SIG-M5 (cell line): ENCODE data around the gene UPP2.

Experiments
- DNase-seq: peaks from one replicate; lab custom pipeline; 2025; lab: John Stamatoyannopoulos, UW

The UPP2 gene

GRCh38 chr2:158104903-158105302 is 3.2 kb downstream of the UPP2 start:
- DNase-seq = no peak

DNA sequence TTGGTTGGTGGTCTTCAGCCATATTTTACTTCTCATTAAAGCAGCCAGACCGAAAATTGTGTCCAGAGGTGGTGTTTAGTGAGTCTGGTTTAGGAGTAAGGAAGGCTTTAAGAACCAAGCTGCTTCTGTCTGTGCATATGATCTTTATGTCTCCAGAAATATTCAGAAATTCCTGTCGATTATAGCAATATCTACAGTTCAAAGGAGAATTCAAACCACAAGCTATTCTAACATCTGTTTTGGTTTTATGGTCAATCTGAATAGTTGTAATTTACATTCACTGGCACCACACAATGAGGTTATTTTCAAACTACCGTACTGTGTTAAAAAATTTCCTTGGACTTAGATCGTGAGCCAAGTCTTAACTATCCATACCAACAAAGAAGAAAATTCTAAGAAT is 11.3 kb downstream of the UPP2 start:
- DNase-seq = no peak

GRCh38 chr2:158113741-158114295 is 12.1 kb downstream of the UPP2 start:
- no peak for DNase-seq

DNA sequence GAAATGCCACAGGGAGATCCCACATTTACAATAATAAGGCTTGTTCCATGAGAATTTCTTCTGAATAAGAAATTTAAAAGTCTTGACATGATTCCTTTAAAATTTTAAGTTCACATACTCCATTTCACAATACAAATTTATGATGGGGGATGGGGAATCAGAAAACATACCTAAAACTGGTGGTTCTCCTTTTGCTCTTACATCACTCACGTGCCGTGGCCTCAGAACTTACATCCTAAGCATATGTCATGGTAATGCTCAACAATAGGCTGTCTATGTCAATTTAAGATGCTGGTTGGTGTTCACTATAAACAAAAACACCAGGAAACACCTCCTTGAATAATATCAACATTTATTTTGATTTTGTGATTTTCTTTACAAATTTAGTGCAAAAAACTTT is 12.8 kb downstream of the UPP2 start:
- DNase-seq = no peak

GRCh38 chr2:158115202-158115767 is 13.6 kb downstream of the UPP2 start:
- no peak for DNase-seq

DNA sequence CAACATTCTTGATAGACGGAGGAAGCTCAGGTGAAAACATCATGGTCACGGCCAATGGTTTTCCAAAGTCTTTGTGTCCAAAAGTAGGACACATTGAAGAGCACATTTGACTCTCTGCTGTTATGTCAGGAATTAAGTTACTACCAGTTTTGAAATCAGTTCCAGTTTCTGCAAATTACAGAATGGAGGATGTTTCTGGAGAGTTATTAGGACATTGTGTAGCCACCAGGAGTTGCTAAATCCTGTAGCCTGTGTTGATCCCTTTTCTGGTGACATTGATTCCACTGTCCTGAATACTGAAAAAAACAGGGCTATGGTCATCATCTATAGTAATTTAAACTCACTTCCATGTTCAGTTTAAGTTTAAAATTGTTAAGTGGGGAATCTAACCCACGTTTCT is 15.3 kb downstream of the UPP2 start:
- DNase-seq = no peak

- DNase-seq = no peak
Observed at GRCh38 chr2:158120102-158120501, 18.4 kb downstream of the UPP2 start.

DNA sequence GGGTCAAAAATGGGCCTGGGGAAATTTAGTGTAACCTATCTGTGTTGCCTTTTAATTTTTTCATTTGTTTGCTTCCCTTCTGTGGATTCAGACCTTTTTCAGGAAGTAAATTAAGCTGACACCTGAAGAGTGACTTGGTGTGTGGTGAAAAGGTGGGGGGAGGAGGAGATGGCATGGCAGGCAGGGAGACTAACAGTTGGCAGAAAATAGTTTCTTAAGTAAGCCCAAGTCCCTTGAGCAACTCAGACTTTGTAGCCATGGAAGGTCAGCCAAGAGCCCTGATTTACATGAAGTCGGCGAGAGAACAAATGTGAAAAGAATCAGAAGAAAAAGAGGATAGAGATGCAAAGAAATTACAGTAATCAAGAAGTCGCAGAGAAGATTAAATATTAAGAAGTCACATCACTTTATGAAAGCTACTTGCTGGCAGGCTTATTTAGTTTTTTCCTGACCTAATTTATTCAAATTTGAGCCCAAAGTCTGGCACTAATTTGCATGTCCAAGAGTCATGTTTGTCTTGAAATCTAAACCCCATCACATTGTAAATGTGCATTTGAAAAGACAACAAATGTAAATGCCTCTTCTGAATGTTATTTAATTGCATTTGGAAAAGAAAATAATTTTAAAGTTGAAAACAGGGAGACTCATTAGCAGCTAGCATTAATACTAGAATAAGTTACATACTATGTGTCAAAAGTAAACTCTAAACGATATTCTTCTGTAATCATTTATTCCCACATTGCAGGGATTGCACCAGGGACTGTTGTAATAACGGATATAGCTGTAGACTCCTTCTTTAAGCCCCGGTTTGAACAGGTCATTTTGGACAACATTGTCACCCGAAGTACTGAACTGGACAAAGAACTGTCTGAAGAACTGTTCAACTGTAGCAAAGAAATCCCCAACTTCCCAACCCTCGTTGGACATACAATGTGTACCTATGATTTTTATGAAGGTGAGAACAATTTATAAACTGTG is 19.3 kb downstream of the UPP2 start:
- DNase-seq = no peak

- no peak for DNase-seq
Observed at GRCh38 chr2:158124896-158125295, 23.2 kb downstream of the UPP2 start.

DNA sequence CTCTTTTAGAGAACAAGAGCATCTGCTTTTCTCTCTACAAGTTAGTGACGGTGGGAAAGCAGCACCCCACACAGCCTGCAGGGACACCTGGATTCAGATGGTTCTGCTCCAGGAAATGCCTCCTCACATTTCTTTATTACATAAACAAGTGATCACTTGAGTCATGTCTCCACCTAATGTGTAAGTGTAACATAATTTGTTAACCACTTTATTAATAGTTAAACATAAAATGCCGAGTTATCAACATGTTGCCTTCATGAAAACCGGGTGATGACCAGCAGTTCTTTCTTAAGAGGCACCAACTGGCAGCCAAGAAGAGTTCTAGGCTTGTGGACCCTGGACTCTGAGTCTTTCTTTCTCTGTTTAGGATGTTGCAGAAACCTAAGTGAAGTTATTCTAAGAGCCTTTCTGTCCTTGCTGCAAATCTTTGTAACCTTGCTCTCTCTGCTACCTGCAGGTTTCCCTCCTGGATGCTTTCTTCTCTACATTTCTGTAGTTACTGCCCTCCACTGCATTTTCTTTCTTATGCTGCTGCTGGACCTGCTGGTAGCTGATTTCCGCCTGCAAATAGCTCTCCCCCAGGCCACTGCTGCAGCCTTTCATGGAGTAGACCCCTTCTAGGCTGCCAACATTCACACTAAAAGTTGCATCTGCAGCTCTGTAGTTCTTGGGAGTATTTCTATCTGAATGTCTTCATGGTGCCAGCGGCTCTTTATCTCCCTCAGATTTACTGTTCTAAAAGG is 24.3 kb downstream of the UPP2 start:
- no peak for DNase-seq

DNA sequence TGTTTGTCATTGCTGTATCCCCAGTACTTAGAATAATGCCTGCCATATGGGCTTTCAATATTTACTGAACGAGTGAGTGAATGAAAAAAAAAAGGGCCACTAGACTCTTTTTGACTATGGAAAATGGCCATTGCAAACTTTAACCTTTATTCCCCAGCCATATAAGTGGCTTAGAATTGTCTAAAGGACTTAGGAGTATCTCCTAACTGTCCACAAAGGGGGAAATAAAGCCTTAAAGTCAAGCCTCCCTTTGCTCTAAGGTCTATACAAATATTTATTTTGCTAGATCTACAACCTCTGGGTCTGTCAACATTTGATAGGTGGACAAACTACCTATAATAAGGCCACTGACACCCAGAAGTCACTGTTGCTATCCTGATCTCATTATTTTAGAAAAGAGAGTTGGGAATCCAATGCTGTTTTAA is 25.7 kb downstream of the UPP2 start:
- no peak for DNase-seq

GRCh38 chr2:158128168-158128973 is 26.7 kb downstream of the UPP2 start:
- no peak for DNase-seq

DNA sequence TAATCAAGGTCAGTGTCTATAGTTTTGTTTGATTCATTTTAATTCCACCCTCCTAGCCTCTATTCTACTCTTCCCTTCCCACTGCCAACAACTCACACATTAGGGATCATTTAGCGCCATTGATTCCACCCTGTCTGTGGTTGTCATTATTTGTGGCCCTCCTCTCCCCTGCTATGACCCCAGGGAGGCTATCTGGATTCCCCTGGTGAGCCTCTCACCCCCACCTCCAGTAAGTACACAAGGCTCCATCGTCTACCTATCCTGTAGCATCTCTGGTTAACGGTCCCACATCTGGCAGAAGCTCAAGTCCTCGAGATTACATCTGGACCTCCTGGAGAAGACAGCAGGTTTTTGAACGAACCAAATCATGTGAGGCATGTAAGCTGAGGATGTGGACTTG is 27.4 kb downstream of the UPP2 start:
- DNase-seq = no peak

GRCh38 chr2:158130832-158131473 is 29.3 kb downstream of the UPP2 start:
- DNase-seq = no peak

- DNase-seq = no peak
Observed at GRCh38 chr2:158131483-158131912, 29.8 kb downstream of the UPP2 start.

GRCh38 chr2:158131919-158132566 is 30.4 kb downstream of the UPP2 start:
- DNase-seq = no peak

GRCh38 chr2:158134055-158134454 is 32.4 kb downstream of the UPP2 start:
- no peak for DNase-seq

DNA sequence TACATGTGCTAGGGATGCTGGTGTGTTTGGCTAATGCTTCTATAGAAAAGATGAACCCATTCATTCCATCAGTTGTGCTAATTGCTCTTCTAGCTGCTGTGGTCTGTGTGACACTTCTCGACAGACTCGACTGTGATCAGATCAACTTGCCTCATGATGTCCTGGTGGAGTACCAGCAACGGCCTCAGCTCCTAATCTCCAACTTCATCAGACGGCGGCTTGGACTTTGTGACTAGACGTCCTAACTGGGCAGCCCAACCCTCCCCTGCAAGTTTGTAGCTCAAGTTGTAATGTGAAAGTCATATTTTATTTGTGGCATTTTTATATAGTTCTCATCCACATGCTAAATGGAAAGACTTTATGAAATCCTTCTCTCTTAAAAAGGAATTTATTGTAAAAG is 33.0 kb downstream of the UPP2 start:
- DNase-seq = no peak

- no peak for DNase-seq
Observed at GRCh38 chr2:158135096-158135495, 33.4 kb downstream of the UPP2 start.

DNA sequence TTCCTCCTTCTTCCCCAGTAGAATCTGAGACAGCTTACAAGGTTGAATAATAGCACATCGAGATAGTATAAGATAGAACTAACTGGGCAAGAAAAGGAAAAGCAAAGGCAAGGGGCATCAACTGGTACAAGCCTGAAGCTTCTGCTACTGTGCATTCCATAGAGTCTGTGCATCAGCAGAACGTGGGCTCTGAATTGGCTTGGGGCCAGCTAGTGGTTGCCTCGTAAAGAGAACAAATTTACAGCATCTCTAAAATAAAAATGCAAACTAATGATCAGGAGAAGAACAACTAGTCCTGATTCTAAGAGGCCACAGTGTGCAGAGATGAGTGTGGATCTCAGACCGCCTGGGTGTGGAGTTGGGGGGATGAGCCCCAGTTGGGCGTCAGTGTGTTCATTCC is 36.6 kb downstream of the UPP2 start:
- no peak for DNase-seq

DNA sequence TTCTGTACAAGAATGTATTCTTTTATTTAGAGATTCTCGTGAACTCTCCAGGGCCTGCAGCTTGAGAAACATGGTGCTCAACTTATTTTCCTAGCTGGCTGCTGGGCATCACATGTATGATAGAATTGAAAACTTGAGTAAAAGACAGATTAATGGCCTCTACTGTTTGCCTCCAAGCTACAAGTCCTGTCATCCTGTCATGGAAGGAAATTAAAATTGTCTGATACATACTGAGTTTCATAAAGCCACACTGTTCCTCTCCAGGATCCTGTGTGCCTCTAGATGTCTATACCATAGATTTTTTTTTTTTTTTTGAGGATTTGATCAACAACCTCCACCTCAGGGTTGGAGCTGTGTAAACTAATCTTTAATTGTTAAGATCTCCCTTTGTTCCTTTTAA is 38.5 kb downstream of the UPP2 start:
- no peak for DNase-seq
